Endothelial cell of umbilical vein (primary cell): ENCODE data around the gene CEACAM7. TPM values are rescaled to one million over a fixed set of nuclear protein-coding genes. Genes with fewer than 3 reads are reported as not detected.

Experiments
- BruUV-seq: library from RNA; stranded (reverse); fragments of 400-500 nt; replicated peaks from 2 replicates; lab custom pipeline; 2021; lab: Mats Ljungman, UMichigan
- CTCF ChIA-PET: fragments of 300-600, 350-600 bp; sonication (Branson Sonifier 250); formaldehyde crosslinking; loops from one replicate; lab custom pipeline; 2021; ENCODE audit warnings: antibody characterized with exemption, inconsistent platforms; lab: Charles Lee
- POLR2A ChIA-PET: fragments of 300-600, 350-600 bp; sonication (Branson Sonifier 250); formaldehyde crosslinking; loops from one replicate; lab custom pipeline; 2021; ENCODE audit warnings: antibody characterized with exemption, inconsistent platforms; lab: Charles Lee
- DNase-seq: peaks from one replicate; pipeline ENCODE4 v3.0.0-alpha.2; 2011; ENCODE audit warnings: low read depth, low spot score
- FAIRE-seq: peaks from 2 replicates; lab custom pipeline; 2011; peaks lifted over from hg19 to GRCh38; lab: Jason Lieb, UNC
- H2AFZ ChIP-seq: 2 replicates; pipeline ENCODE4 v1.6.0; 2012; ENCODE audit warnings: low read depth, low read length, control low read depth, inconsistent platforms
- H3K27ac ChIP-seq: 2 replicates; pipeline ENCODE4 v1.5.1; 2011; ENCODE audit warnings: low read depth, mild to moderate bottlenecking, control low read depth, low read length, moderate library complexity; ENCODE audit not compliant: insufficient read depth
- H3K27me3 ChIP-seq, 2 experiments: 2 replicates each; pipeline versions ENCODE4 v1.6.0 to v1.6.1; 2011; ENCODE audit warnings: low read length in 2 of 2, mixed read lengths in 1 of 2; ENCODE audit not compliant: control insufficient read depth in 2 of 2, insufficient read depth in 2 of 2
- H3K36me3 ChIP-seq, 2 experiments: 2 replicates in 1 of 2; 3 replicates in 1 of 2; pipeline ENCODE4 v1.5.1; 2011; ENCODE audit warnings: low read length in 2 of 2, mild to moderate bottlenecking in 1 of 2, moderate library complexity in 1 of 2; ENCODE audit not compliant: control insufficient read depth in 2 of 2, insufficient read depth in 2 of 2; ENCODE audit errors: extremely low read depth in 1 of 2
- H3K4me1 ChIP-seq: 3 replicates; pipeline ENCODE4 v1.5.1; 2011; ENCODE audit warnings: mild to moderate bottlenecking, low read length; ENCODE audit not compliant: control insufficient read depth, insufficient read depth; ENCODE audit errors: extremely low read depth
- H3K4me2 ChIP-seq: 2 replicates; pipeline ENCODE4 v1.6.1; 2011; ENCODE audit warnings: low read length, control low read depth, mixed read lengths; ENCODE audit not compliant: insufficient read depth
- H3K4me3 ChIP-seq, 3 experiments: fragments of 200-600 bp in 1 of 3; sonication (generic), shearing (Covaris generic) in 1 of 3; replicated peaks in 1 of 3; 2 replicates each; pipeline ENCODE4 v1.5.1; 2011 to 2016; ENCODE audit warnings: control low read depth in 3 of 3, low read length in 3 of 3, mild to moderate bottlenecking in 2 of 3, inconsistent platforms in 1 of 3, low read depth in 1 of 3, moderate library complexity in 1 of 3; ENCODE audit not compliant: insufficient read depth in 1 of 3
- H3K79me2 ChIP-seq: 2 replicates; pipeline ENCODE4 v1.6.0; 2012; ENCODE audit warnings: low read length, inconsistent platforms; ENCODE audit not compliant: control insufficient read depth, insufficient read depth
- H3K9ac ChIP-seq: replicated peaks from 2 replicates; pipeline ENCODE3; 2011; ENCODE audit warnings: low read length, control low read depth; ENCODE audit not compliant: insufficient read depth; ENCODE audit errors: extremely low read depth
- H3K9me1 ChIP-seq: replicated peaks from 3 replicates; pipeline ENCODE4 v1.6.0; 2011; ENCODE audit warnings: mild to moderate bottlenecking, low read length; ENCODE audit not compliant: control insufficient read depth, insufficient read depth; ENCODE audit errors: extremely low read depth
- H3K9me3 ChIP-seq: replicated peaks from 2 replicates; pipeline ENCODE4 v1.5.1; 2012; ENCODE audit warnings: low read length, inconsistent platforms; ENCODE audit not compliant: control insufficient read depth, insufficient read depth
- H4K20me1 ChIP-seq: replicated peaks from 2 replicates; pipeline ENCODE3; 2011; ENCODE audit warnings: mild to moderate bottlenecking, low read length; ENCODE audit not compliant: control insufficient read depth, insufficient read depth; ENCODE audit errors: extremely low read depth
- EZH2 ChIP-seq: IDR thresholded peaks from 2 replicates; pipeline ENCODE4 v1.6.1; 2012; ENCODE audit warnings: borderline replicate concordance, low read depth, mild to moderate bottlenecking, moderate library complexity, low read length, inconsistent platforms; ENCODE audit not compliant: severe bottlenecking
- FOS ChIP-seq: IDR thresholded peaks from 2 replicates; pipeline ENCODE4 v1.6.1; 2011; ENCODE audit warnings: mild to moderate bottlenecking, low read length, moderate library complexity, borderline replicate concordance; ENCODE audit not compliant: insufficient read depth
- GATA2 ChIP-seq: IDR thresholded peaks from 2 replicates; pipeline ENCODE4 v1.7.0; 2011; ENCODE audit warnings: low read depth, mild to moderate bottlenecking, moderate library complexity, mixed read lengths, low read length; ENCODE audit not compliant: insufficient read length, insufficient read depth
- JUN ChIP-seq: IDR thresholded peaks from 2 replicates; pipeline ENCODE4 v1.6.1; 2011; ENCODE audit warnings: borderline replicate concordance, low read depth; ENCODE audit not compliant: insufficient read length, insufficient read depth
- MYC ChIP-seq: IDR thresholded peaks from one replicate; pipeline ENCODE4 v1.6.1; 2011; ENCODE audit warnings: mild to moderate bottlenecking, low read depth, low read length
- POLR2A ChIP-seq: IDR thresholded peaks from 2 replicates; pipeline ENCODE4 v1.6.1; 2012; ENCODE audit warnings: low read depth, mild to moderate bottlenecking, control low read depth, low read length
- POLR2AphosphoS5 ChIP-seq: IDR thresholded peaks from 2 replicates; pipeline ENCODE4 v1.6.1; 2012; ENCODE audit warnings: low read depth, mild to moderate bottlenecking, control low read depth, low read length, moderate library complexity; ENCODE audit not compliant: insufficient read depth
- dilution Hi-C: fragments of 300-500 bp; cut with MboI; formaldehyde crosslinking; loops from one replicate; pipeline ENCODE4 v1.15.0; 2019; ENCODE audit warnings: low sequenced_read_pairs; ENCODE audit not compliant: extremely low pct_ligation_motif_present
- intact Hi-C: fragments of 100-400 bp; cut with micrococcal nuclease; formaldehyde crosslinking; loops from one replicate; pipeline ENCODE4 v1.10.0; 2022
- polyA plus RNA-seq, 4 experiments: library from polyadenylated mRNA; depleted of rRNA in 3 of 4; stranded (reverse) in 3 of 4; unstranded in 1 of 4; fragments of >200 nt; gene quantifications; 2 replicates each; pipeline versions ENCODE4 v1.2.1 to v1.2.3, GENCODE V29; 2011 to 2012; ENCODE audit warnings: missing spikeins in 1 of 4
- total RNA-seq: library from RNA; stranded (reverse); gene quantifications from 2 replicates; pipeline ENCODE4 v1.2.3, GENCODE V29; 2021
- TF ChIP-seq, protein P1 (sequence below), 2 donors: IDR thresholded peaks; 1 replicate in 1 of 2; 2 replicates in 1 of 2; pipeline ENCODE4 v1.5.1; 2011; ENCODE audit warnings: low read length in 2 of 2, mild to moderate bottlenecking in 2 of 2, moderate library complexity in 2 of 2, control low read depth in 1 of 2, inconsistent platforms in 1 of 2, low read depth in 1 of 2; ENCODE audit not compliant: insufficient read depth in 1 of 2; ENCODE audit errors: extremely low read depth in 1 of 2
- TF ChIP-seq, protein P2 (sequence below): IDR thresholded peaks from 2 replicates; pipeline ENCODE4 v1.6.1; 2011; ENCODE audit not compliant: insufficient read depth, insufficient read length

Gene CEACAM7
- total and polyA plus RNA-seq, 2 donors (not counting 3 experiments of a cell fraction or from before 2014, with no cell fraction given), result 0.03 TPM; not detected in 1

DNA sequence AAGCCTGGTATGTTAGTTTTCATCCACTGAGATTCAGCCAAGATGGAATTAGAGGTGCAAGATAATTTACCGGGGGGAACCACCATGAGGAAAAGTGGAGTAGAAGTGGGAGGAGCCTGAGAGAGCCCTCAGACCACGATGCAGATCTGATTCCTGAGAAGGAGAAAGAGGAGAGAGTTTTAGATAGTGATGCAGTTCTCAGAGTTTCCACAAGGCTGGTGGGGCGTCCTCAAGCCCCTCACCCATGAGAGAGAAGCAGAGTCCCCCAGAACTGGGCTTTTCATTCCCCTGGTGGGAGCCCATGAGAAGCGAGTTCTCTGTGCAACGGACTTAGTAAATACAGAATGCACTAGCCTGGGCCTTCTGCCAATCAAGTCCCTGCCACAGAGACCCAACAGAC, 38.4 kb upstream of the CEACAM7 start:
- TF ChIP-seq MYC (no peak), FOS (no peak), GATA2 (no peak), EZH2 (no peak), JUN (no peak), POLR2A (no peak), POLR2AphosphoS5 (no peak)
- TF ChIP-seq, protein P1, sequence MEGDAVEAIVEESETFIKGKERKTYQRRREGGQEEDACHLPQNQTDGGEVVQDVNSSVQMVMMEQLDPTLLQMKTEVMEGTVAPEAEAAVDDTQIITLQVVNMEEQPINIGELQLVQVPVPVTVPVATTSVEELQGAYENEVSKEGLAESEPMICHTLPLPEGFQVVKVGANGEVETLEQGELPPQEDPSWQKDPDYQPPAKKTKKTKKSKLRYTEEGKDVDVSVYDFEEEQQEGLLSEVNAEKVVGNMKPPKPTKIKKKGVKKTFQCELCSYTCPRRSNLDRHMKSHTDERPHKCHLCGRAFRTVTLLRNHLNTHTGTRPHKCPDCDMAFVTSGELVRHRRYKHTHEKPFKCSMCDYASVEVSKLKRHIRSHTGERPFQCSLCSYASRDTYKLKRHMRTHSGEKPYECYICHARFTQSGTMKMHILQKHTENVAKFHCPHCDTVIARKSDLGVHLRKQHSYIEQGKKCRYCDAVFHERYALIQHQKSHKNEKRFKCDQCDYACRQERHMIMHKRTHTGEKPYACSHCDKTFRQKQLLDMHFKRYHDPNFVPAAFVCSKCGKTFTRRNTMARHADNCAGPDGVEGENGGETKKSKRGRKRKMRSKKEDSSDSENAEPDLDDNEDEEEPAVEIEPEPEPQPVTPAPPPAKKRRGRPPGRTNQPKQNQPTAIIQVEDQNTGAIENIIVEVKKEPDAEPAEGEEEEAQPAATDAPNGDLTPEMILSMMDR (IDR thresholded peaks at IDR 0.05; ENCODE audit: extremely low read depth in 1 of 2, insufficient read depth in 1 of 2, low read depth in 1 of 2, low read length in 2 of 2), result no peak
- TF ChIP-seq, protein P2, sequence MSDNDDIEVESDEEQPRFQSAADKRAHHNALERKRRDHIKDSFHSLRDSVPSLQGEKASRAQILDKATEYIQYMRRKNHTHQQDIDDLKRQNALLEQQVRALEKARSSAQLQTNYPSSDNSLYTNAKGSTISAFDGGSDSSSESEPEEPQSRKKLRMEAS, result no peak
- CTCF ChIA-PET, result no interaction called here
- BruUV-seq, result no TSS peak

More for the DNA sequence above, 38.4 kb upstream of the CEACAM7 start:
- H3K4me3 ChIP-seq, result no peak overlapping the region
- no peaks in the 10 kb centered on the region for H3K4me1 ChIP-seq
- H3K27ac ChIP-seq, result no peak overlapping the region
- H3K79me2 ChIP-seq, result no peaks in the 10 kb centered on the region
- no peak overlapping the region for H3K9ac ChIP-seq
- H3K9me1 ChIP-seq, result no peaks in the 10 kb centered on the region
- POLR2A ChIA-PET, result no interaction called here
- no peaks in the 10 kb centered on the region for H3K36me3 ChIP-seq
- FAIRE-seq, result no peak
- dilution Hi-C loops, result no loop called here
- H3K27me3 ChIP-seq, result no peaks in the 10 kb centered on the region
- intact Hi-C loops, result no loop called here
- H3K9me3 ChIP-seq, result no peaks in the 10 kb centered on the region
- no peak for DNase-seq
- no peak overlapping the region for H2AFZ ChIP-seq
- no peaks in the 10 kb centered on the region for H4K20me1 ChIP-seq
- H3K4me2 ChIP-seq, result no peak overlapping the region
